ENCODE measurements around the gene NYAP2.

- TF ChIP-seq CTCF (IDR thresholded peaks at IDR 0.05; ENCODE audit: low read length) (no peak), EZH2 (IDR thresholded peaks at IDR 0.05; ENCODE audit: borderline replicate concordance, low read length) (no peak)
Measured at GRCh38 chr2:225355788-225356187, 43.7 kb upstream of the NYAP2 start.
